Measurements from ENCODE around the gene CMTM8. TPM values are rescaled to one million over a fixed set of nuclear protein-coding genes. Genes with fewer than 3 reads are reported as not detected.

The CMTM8 gene
- polyA plus RNA-seq, 1 experiment = 0.31 TPM

GRCh38 chr3:32349184-32349583 is 110.7 kb downstream of the CMTM8 start:
- no peak for DNase-seq (ENCODE audit: low read depth, low spot score)
- CTCF ChIA-PET = no interaction called here
- H3K9me3 ChIP-seq (ENCODE audit: control insufficient read depth, insufficient read depth, low read length) = no peaks in the 10 kb centered on the region
- no peak for TF ChIP-seq CTCF (IDR thresholded peaks at IDR 0.05; ENCODE audit: low read depth, low read length)
- peaks cover 4% of the 10 kb centered on the region for H3K27me3 ChIP-seq (ENCODE audit: control insufficient read depth, insufficient read depth, low read length)
- H3K4me3 ChIP-seq (ENCODE audit: low read depth, low read length) = no peak overlapping the region
- H3K27ac ChIP-seq (ENCODE audit: low read depth, low read length) = no peak overlapping the region
- POLR2A ChIA-PET = no interaction called here

GRCh38 chr3:32352563-32352962 is 114.1 kb downstream of the CMTM8 start:
- TF ChIP-seq CTCF (IDR thresholded peaks at IDR 0.05; ENCODE audit: low read depth, low read length) = no peak
- CTCF ChIA-PET = no interaction called here

GRCh38 chr3:32353351-32353750 is 114.9 kb downstream of the CMTM8 start:
- Histone ChIP-seq H3K9me3 (ENCODE audit: control insufficient read depth, insufficient read depth, low read length) (no peaks in the 10 kb centered on the region), H3K27ac (ENCODE audit: low read depth, low read length) (no peak overlapping the region), H3K4me3 (ENCODE audit: low read depth, low read length) (no peak overlapping the region), H3K27me3 (ENCODE audit: control insufficient read depth, insufficient read depth, low read length) (peaks cover 11% of the 10 kb centered on the region)
- ChIA-PET POLR2A (no interaction called here), CTCF (interaction anchor here (0.5 kb wide), 1 partner anchor 207 kb away, joined by 4 read pairs; no protein-coding TSS in a partner anchor)
- DNase-seq (ENCODE audit: low read depth, low spot score) = no peak
- TF ChIP-seq CTCF (IDR thresholded peaks at IDR 0.05; ENCODE audit: low read depth, low read length) = no peak

More at GRCh38 chr3:32352563-32352962, 114.1 kb downstream of the CMTM8 start:
- Histone ChIP-seq H3K4me3 (ENCODE audit: low read depth, low read length) (no peak overlapping the region), H3K27ac (ENCODE audit: low read depth, low read length) (no peak overlapping the region), H3K27me3 (ENCODE audit: control insufficient read depth, insufficient read depth, low read length) (peaks cover 11% of the 10 kb centered on the region), H3K9me3 (ENCODE audit: control insufficient read depth, insufficient read depth, low read length) (no peaks in the 10 kb centered on the region)
- POLR2A ChIA-PET = no interaction called here
- DNase-seq (ENCODE audit: low read depth, low spot score) = no peak

- ChIA-PET CTCF (interaction anchor here (1.0 kb wide), 1 partner anchor 21 kb away, joined by 3 read pairs; no protein-coding TSS in a partner anchor), POLR2A (no interaction called here)
- Histone ChIP-seq H3K9me3 (ENCODE audit: control insufficient read depth, insufficient read depth, low read length) (no peaks in the 10 kb centered on the region), H3K4me3 (ENCODE audit: low read depth, low read length) (no peak overlapping the region), H3K27ac (ENCODE audit: low read depth, low read length) (no peak overlapping the region), H3K27me3 (ENCODE audit: control insufficient read depth, insufficient read depth, low read length) (peaks cover 15% of the 10 kb centered on the region)
- TF ChIP-seq CTCF (IDR thresholded peaks at IDR 0.05; ENCODE audit: low read depth, low read length) = no peak
- DNase-seq (ENCODE audit: low read depth, low spot score) = no peak
Observed at GRCh38 chr3:32354362-32354778, 115.9 kb downstream of the CMTM8 start.

GRCh38 chr3:32355751-32356291 is 117.3 kb downstream of the CMTM8 start:
- TF ChIP-seq CTCF (IDR thresholded peaks at IDR 0.05; ENCODE audit: low read depth, low read length) = no peak
- Histone ChIP-seq H3K27ac (ENCODE audit: low read depth, low read length) (no peak overlapping the region), H3K4me3 (ENCODE audit: low read depth, low read length) (no peak overlapping the region), H3K9me3 (ENCODE audit: control insufficient read depth, insufficient read depth, low read length) (no peaks in the 10 kb centered on the region), H3K27me3 (ENCODE audit: control insufficient read depth, insufficient read depth, low read length) (peaks cover 18% of the 10 kb centered on the region)
- DNase-seq (ENCODE audit: low read depth, low spot score) = no peak
- ChIA-PET CTCF (interaction anchor here (0.9 kb wide), 1 partner anchor 19 kb away, joined by 3 read pairs; no protein-coding TSS in a partner anchor), POLR2A (no interaction called here)

Data from AG04450 (cell line).